GM23248 (cell line): Measurements from ENCODE around the gene CIAPIN1.

Source experiments
- EZH2 ChIP-seq: fragments of 200-600 bp; sonication (generic); IDR thresholded peaks from 2 replicates; pipeline ENCODE4 v1.6.1; 2018; ENCODE audit warnings: antibody characterized with exemption, mild to moderate bottlenecking; ENCODE audit not compliant: insufficient read depth, poor library complexity, severe bottlenecking
- EZH2phosphoT487 ChIP-seq: fragments of 200-600 bp; sonication (generic); IDR thresholded peaks from 2 replicates; pipeline ENCODE4 v1.6.1; 2018; ENCODE audit warnings: antibody characterized with exemption, moderate library complexity, mild to moderate bottlenecking, low read depth; ENCODE audit not compliant: insufficient read depth

DNA sequence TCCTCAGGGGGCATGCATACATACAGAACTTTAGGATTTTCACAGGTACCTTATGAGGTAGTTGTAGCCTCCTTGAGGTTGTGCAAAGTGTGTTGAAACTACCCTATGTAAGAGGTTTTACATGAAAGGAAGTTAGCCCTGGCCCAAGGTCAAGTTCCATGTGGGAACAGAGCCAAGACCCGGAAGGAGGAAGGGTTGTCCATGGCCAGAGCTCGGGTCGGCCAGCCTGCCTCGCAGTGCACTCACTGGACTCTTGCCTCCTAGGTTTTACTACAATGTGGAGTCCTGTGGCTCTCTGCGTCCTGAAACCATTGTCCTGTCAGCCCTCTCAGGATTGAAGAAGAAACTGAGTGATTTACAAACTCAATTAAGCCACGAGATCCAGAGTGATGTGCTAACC, 23.5 kb upstream of the CIAPIN1 start:
- TF ChIP-seq EZH2 (no peak), EZH2phosphoT487 (no peak)
